Glutamatergic neuron (in vitro differentiated cells): ENCODE results near the gene IL3RA. TPM values are rescaled to one million over a fixed set of nuclear protein-coding genes. Genes with fewer than 3 reads are reported as not detected.

ENCODE experiments used
- DNase-seq: peaks from one replicate; pipeline ENCODE4 v3.0.0; 2022
- H3K27ac Mint-ChIP-seq: one replicate; pipeline ENCODE4 v1.8.0; 2020; ENCODE audit warnings: mild to moderate bottlenecking, mixed read lengths, inconsistent platforms; ENCODE audit not compliant: unreplicated experiment
- H3K27me3 Mint-ChIP-seq: one replicate; pipeline ENCODE4 v1.8.0; 2020; ENCODE audit warnings: mild to moderate bottlenecking, moderate library complexity, mixed read lengths, inconsistent platforms; ENCODE audit not compliant: unreplicated experiment
- H3K36me3 Mint-ChIP-seq: one replicate; pipeline ENCODE4 v1.8.0; 2020; ENCODE audit warnings: mild to moderate bottlenecking, mixed read lengths, inconsistent platforms; ENCODE audit not compliant: unreplicated experiment
- H3K4me1 Mint-ChIP-seq: one replicate; pipeline ENCODE4 v1.8.0; 2020; ENCODE audit warnings: mild to moderate bottlenecking, low read depth, mixed read lengths, inconsistent platforms; ENCODE audit not compliant: unreplicated experiment
- H3K4me3 Mint-ChIP-seq: one replicate; pipeline ENCODE4 v1.8.0; 2020; ENCODE audit warnings: mild to moderate bottlenecking, mixed read lengths, inconsistent platforms; ENCODE audit not compliant: unreplicated experiment
- H3K9me3 Mint-ChIP-seq: one replicate; pipeline ENCODE4 v1.8.0; 2020; ENCODE audit warnings: mild to moderate bottlenecking, moderate library complexity, mixed read lengths, inconsistent platforms; ENCODE audit not compliant: unreplicated experiment
- total RNA-seq: library from RNA; stranded (reverse); fragmentation: NEBNext Ultra II Directional; extraction: Animal tissue kit (Norgen Biotek cat#: 25700); gene quantifications from one replicate; pipeline ENCODE4 v1.2.1, GENCODE V29; 2021; ENCODE audit not compliant: unreplicated experiment
- TF ChIP-seq, protein P1 (sequence below): fragments of 200-600 bp; sonication (generic); IDR thresholded peaks from one replicate; pipeline ENCODE4 v1.5.0; 2021; ENCODE audit not compliant: partially characterized antibody, unreplicated experiment

IL3RA gene
- total RNA-seq, 1 donor from 2014 or later: not detected

DNA sequence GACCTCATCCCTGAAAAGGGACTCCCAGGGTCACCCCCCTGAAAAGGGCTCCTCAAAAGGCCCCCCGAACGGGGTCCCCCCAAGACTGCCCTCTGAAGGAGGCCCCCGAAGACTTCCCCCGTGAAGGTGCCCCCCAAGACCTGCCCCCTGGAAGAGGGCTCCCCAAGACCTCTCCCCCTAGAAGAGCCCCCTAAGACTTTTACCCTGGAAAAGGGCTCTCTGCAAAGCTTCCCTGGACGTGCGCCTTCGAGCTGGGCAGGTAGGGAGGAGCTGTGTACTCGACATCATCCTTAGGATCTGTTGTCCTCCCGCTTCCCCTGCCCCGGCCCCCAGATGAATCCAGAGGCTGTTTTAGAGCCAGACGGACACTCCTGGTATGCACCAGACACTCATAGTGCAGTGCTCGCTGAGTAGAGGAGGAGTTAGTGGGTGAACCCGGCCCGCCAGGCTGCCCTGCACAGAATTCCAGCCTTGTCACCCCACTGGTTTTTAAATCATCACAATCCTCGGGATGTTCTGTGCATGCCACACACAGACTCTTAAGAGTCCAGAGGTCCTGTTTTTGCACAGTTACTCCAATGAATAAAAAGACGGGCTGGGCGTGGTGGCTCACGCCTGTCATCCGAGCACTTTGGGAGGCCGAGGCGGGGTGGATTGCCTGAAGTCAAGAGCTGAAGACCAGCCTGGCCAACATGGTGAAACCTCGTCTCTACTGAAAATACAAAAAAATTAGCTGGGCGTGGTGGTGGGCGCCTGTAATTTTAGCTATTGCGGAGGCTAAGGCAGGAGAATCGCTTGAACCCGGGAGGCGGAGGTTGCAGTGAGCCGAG lies 61.1 kb downstream of the IL3RA start:
- Mint-ChIP-seq H3K27me3 (peaks cover 16% of the 10 kb centered on the region), H3K4me3 (no peak overlapping the region), H3K4me1 (peaks cover 12% of the 10 kb centered on the region), H3K36me3 (no peaks in the 10 kb centered on the region), H3K27ac (no peak overlapping the region), H3K9me3 (peaks cover 16% of the 10 kb centered on the region)
- peak; percentile 5 for DNase-seq
- TF ChIP-seq, protein P1, sequence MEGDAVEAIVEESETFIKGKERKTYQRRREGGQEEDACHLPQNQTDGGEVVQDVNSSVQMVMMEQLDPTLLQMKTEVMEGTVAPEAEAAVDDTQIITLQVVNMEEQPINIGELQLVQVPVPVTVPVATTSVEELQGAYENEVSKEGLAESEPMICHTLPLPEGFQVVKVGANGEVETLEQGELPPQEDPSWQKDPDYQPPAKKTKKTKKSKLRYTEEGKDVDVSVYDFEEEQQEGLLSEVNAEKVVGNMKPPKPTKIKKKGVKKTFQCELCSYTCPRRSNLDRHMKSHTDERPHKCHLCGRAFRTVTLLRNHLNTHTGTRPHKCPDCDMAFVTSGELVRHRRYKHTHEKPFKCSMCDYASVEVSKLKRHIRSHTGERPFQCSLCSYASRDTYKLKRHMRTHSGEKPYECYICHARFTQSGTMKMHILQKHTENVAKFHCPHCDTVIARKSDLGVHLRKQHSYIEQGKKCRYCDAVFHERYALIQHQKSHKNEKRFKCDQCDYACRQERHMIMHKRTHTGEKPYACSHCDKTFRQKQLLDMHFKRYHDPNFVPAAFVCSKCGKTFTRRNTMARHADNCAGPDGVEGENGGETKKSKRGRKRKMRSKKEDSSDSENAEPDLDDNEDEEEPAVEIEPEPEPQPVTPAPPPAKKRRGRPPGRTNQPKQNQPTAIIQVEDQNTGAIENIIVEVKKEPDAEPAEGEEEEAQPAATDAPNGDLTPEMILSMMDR: no peak

DNA sequence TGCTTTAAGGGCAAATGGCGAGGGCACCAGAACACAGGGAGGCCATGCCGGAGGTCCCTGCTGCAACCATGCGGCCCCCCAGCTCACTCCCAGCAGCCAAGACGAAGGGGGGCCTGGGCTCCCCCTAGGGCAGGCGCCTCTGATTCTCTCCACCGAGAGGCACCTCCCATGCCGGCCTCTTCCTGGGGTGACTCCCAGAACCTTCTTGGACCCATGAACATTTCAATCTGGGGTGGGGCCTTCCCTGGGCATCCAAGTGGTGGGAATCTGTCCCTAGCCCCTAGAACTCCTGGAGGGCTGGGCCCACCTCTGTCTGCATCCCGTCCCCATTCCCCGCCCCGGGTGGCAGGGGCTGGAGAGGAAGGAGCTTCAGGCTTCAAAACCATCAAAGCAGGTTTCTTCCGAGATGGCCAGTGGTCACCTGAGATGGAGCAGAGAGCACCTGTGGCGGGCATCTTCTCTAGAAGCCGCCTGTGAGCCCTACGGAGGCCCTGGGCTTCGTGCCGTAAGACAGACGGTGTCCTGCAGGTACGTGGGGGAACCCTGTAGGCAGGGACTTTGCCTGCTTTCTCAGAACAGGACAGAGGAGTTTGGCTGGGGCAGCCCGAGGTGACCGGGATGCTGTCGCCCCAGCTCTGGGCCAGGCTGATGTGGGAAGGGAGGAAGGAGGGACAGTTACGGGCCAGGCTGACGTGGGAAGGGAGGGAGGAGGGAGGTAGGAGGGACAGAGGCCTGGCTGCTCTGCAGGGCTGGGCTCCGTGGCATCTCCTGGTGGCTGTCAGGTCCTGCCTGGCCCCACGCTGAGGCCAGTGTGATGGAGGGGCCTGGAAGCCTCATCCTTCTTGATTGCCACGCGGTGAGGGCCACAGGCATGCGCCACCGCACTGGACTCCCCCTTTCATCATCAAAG lies 62.1 kb downstream of the IL3RA start:
- H3K4me3 Mint-ChIP-seq: no peak overlapping the region
- H3K27me3 Mint-ChIP-seq: peaks cover 11% of the 10 kb centered on the region
- no peak overlapping the region for H3K27ac Mint-ChIP-seq
- no peaks in the 10 kb centered on the region for H3K36me3 Mint-ChIP-seq
- peaks cover 12% of the 10 kb centered on the region for H3K4me1 Mint-ChIP-seq
- peak; percentile 10 for DNase-seq
- TF ChIP-seq, protein P1: no peak
- peaks cover 8% of the 10 kb centered on the region for H3K9me3 Mint-ChIP-seq

DNA sequence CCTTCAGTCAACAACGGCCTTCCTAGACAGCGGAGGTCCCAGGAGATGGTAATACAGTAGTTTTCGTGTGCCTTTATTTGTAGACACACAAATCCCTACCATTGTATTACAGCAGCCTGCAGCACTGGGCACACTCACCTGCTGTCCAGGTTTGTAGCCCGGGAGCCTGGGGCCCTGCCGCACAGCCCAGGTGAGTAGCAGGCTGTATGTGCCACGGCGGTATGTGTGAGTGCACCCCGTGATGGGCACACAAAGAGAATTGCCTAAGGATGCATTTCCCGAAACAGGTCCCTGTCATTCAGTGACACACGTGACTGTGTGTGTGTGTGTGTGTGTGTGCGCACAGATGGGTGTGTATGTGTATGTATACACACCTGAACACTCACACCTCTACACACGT lies 63.5 kb downstream of the IL3RA start:
- no peak overlapping the region for H3K27ac Mint-ChIP-seq
- H3K36me3 Mint-ChIP-seq: no peaks in the 10 kb centered on the region
- no peak overlapping the region for H3K4me3 Mint-ChIP-seq
- H3K9me3 Mint-ChIP-seq: peaks cover 7% of the 10 kb centered on the region
- TF ChIP-seq, protein P1: no peak
- peaks cover 8% of the 10 kb centered on the region for H3K4me1 Mint-ChIP-seq
- no peak for DNase-seq
- peaks cover 6% of the 10 kb centered on the region for H3K27me3 Mint-ChIP-seq

DNA sequence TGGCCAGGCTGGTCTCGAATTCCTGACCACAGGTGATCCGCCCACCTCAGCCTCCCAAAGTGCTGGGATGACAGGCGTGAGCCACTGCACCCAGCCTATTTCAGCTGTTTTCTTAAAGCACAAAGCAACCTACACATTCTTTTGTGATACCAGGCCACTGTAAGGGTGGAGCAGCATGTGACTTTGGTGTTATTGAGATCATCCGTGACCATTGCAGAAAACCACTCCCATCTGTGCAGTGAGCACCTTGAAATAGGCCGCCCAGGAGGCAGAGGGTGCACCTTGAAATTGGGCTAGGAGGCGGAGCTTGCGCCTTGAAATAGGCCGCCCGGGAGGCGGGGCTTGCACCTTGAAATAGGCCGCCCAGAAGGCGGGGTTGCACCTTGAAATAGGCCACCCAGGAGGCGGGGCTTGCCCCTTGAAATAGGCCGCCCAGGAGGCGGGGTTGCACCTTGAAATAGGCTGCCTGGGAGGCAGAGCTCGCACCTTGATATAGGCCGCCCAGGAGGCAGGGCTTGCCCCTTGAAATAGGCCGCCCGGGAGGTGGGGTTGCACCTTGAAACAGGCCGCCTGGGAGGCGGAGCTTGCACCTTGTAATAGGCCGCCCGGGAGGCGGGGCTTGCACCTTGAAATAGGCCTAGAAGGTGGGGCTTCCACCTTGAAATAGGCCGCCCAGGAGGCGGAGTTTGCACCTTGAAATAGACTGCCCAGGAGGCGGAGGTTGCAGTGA lies 64.3 kb downstream of the IL3RA start:
- Mint-ChIP-seq H3K4me1 (peaks cover 2% of the 10 kb centered on the region), H3K4me3 (no peak overlapping the region), H3K27me3 (peaks cover 2% of the 10 kb centered on the region), H3K9me3 (peaks cover 5% of the 10 kb centered on the region), H3K36me3 (no peaks in the 10 kb centered on the region), H3K27ac (no peak overlapping the region)
- DNase-seq: peak; percentile 5
- TF ChIP-seq, protein P1: no peak
